PFSK-1 (cell line): Measurements from ENCODE around the gene SHMT1.

Source experiments
- FOXP2 ChIP-seq: optimal IDR thresholded peaks from 2 replicates; pipeline ENCODE3; 2011; ENCODE audit warnings: borderline replicate concordance, control low read depth, inconsistent platforms; ENCODE audit not compliant: insufficient read depth; ENCODE audit errors: extremely low read length, extremely low read depth
- POLR2AphosphoS5 ChIP-seq: IDR thresholded peaks from 2 replicates; pipeline ENCODE4 v1.6.1; 2012; ENCODE audit warnings: low read depth, mild to moderate bottlenecking, control low read depth, low read length, moderate library complexity
- REST ChIP-seq, 2 experiments: IDR thresholded peaks; 2 replicates each; pipeline versions ENCODE4 v1.6.1 to v1.8.0; 2011 to 2012; ENCODE audit warnings: low read depth in 2 of 2, low read length in 2 of 2, control low read depth in 1 of 2, inconsistent platforms in 1 of 2, mild to moderate bottlenecking in 1 of 2, moderate library complexity in 1 of 2; ENCODE audit not compliant: insufficient read depth in 1 of 2
- SIN3A ChIP-seq: IDR thresholded peaks from 2 replicates; pipeline ENCODE4 v1.6.1; 2012; ENCODE audit warnings: mild to moderate bottlenecking, low read length, moderate library complexity, borderline replicate concordance; ENCODE audit not compliant: insufficient read depth
- TAF1 ChIP-seq: IDR thresholded peaks from 2 replicates; pipeline ENCODE4 v1.6.1; 2012; ENCODE audit warnings: low read length, control low read depth, borderline replicate concordance; ENCODE audit not compliant: insufficient read depth

Gene SHMT1

DNA sequence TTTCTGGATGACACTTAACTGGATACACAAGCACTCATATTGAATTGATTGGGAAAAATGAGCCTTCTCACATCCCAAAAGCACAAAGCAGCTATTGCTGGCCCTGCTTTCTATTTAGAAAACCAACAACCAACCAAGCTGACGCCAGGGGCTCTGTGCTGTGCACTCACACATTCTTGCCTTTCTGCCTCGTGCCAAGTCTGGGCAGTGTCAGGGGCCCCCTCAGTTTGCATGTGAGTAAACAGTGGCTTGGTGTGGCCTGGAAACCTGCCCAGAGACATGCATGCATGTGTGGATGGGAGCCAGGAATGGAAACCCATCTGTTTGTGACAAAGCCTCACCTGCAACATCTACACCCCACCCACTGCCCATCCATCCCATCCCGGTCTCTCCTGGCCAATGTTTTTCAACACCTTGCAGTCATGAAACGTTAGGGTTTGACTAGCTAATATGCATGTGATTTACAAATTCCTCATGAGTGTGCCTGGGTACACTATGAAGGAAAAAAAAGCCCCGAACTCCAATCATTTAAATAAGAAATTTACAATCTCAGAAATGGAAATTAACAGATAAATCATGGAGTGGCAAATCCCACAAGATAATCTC lies 82.5 kb downstream of the SHMT1 start:
- no peak for TF ChIP-seq SIN3A
- TF ChIP-seq TAF1 = no peak
- TF ChIP-seq POLR2AphosphoS5 = no peak
- no peak for TF ChIP-seq FOXP2
- TF ChIP-seq REST (IDR thresholded peaks at IDR 0.05; ENCODE audit: insufficient read depth in 1 of 2, low read depth in 2 of 2, low read length in 2 of 2) = no peak

DNA sequence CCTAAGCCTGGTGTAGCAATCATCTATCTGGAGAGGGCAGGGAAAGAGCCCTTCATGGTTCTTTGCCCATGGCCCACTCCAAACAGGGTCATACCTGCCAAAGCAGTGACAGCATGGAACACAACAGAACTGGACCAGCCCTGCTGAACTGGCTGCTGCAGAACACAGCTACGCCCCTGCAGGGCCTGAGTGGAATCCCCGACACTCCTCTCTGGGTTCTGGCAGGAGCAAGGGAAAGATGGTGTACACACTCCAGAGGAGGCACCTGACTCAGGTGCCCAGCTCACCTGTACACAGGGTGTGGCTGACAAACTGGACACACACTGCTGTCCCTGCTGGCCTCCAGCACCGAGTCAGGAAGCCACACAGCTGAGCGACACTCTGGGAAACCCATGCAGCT lies 83.1 kb downstream of the SHMT1 start:
- TF ChIP-seq FOXP2 (no peak), TAF1 (no peak), SIN3A (no peak), REST (IDR thresholded peaks at IDR 0.05; ENCODE audit: insufficient read depth in 1 of 2, low read depth in 2 of 2, low read length in 2 of 2) (no peak), POLR2AphosphoS5 (no peak)

GRCh38 chr17:18278867-18279266 lies 84.5 kb downstream of the SHMT1 start:
- TF ChIP-seq TAF1 (no peak), FOXP2 (no peak), SIN3A (no peak), REST (IDR thresholded peaks at IDR 0.05; ENCODE audit: insufficient read depth in 1 of 2, low read depth in 2 of 2, low read length in 2 of 2) (no peak), POLR2AphosphoS5 (no peak)
